Measurements from ENCODE around the gene BMP8B.

Gene BMP8B

GRCh38 chr1:39762550-39763540, 25.8 kb downstream of the BMP8B start:
- no peak overlapping the region for H3K27ac ChIP-seq
- no peak for TF ChIP-seq CTCF (conservative IDR thresholded peaks at IDR 0.05)

- no peak for TF ChIP-seq CTCF (conservative IDR thresholded peaks at IDR 0.05)
- H3K27ac ChIP-seq: no peak overlapping the region
These were observed 27.0 kb downstream of the BMP8B start for GRCh38 chr1:39761557-39762260.

- TF ChIP-seq CTCF (conservative IDR thresholded peaks at IDR 0.05): no peak
- H3K27ac ChIP-seq: no peak overlapping the region
These were observed 27.6 kb downstream of the BMP8B start for GRCh38 chr1:39761016-39761415.

GRCh38 chr1:39760074-39761008, 28.3 kb downstream of the BMP8B start:
- no peak overlapping the region for H3K27ac ChIP-seq
- TF ChIP-seq CTCF (conservative IDR thresholded peaks at IDR 0.05): no peak

- no peak overlapping the region for H3K27ac ChIP-seq
- no peak for TF ChIP-seq CTCF (conservative IDR thresholded peaks at IDR 0.05)
These were observed 29.3 kb downstream of the BMP8B start for GRCh38 chr1:39759436-39759726.

GRCh38 chr1:39758556-39759435, 29.9 kb downstream of the BMP8B start:
- TF ChIP-seq CTCF (conservative IDR thresholded peaks at IDR 0.05): no peak
- no peak overlapping the region for H3K27ac ChIP-seq
